G401.6 (cell line): Measurements from ENCODE around the gene SLC22A15.

Source experiments
- FAIRE-seq: peaks from 2 replicates; lab custom pipeline; 2012; peaks lifted over from hg19 to GRCh38; lab: Jason Lieb, UNC

SLC22A15 gene

GRCh38 chr1:116104667-116105066 lies 128.4 kb downstream of the SLC22A15 start:
- no peak for FAIRE-seq

GRCh38 chr1:116105996-116106395 lies 129.7 kb downstream of the SLC22A15 start:
- FAIRE-seq: no peak

GRCh38 chr1:116106646-116107045 lies 130.3 kb downstream of the SLC22A15 start:
- no peak for FAIRE-seq

- FAIRE-seq: no peak
Observed at GRCh38 chr1:116107371-116107770, 131.1 kb downstream of the SLC22A15 start.

GRCh38 chr1:116110567-116111523 lies 134.5 kb downstream of the SLC22A15 start, which contains the start of gene MAB21L3:
TSS of gene MAB21L3 (plus strand) at chr1:116111399. CDS start at chr1:116112616, 1,217 bp downstream.
- no peak for FAIRE-seq

- no peak for FAIRE-seq
Observed at GRCh38 chr1:116111524-116112021, 135.3 kb downstream of the SLC22A15 start.

- FAIRE-seq: no peak
Observed at GRCh38 chr1:116112388-116113140, 136.3 kb downstream of the SLC22A15 start.

GRCh38 chr1:116113615-116114014 lies 137.3 kb downstream of the SLC22A15 start:
- no peak for FAIRE-seq

- FAIRE-seq: no peak
Observed at GRCh38 chr1:116115476-116116439, 139.4 kb downstream of the SLC22A15 start.

GRCh38 chr1:116118471-116118870 lies 142.2 kb downstream of the SLC22A15 start:
- FAIRE-seq: no peak
